Measurements from ENCODE around the gene CAMKMT.

Gene CAMKMT

DNA sequence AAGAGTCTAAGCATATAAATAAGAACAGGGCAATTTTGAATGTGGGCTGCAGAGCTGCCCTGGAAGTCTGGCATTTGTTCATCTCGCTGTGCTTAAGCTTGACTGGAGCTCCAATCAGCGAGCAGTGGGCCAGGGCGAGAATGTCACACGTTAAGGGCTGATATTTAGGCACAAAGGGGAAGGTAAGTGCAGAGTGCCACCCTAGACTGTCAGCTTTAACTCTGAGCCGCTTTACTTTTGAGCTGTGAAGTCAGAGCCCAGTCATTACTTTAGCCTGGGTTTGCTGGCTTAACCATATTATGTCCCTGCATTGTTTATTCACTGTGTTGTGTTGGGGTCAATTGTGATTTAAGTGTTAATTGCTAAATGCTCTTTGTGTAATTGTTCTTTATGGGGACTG is 343.6 kb downstream of the CAMKMT start:
- TF ChIP-seq, protein P1, sequence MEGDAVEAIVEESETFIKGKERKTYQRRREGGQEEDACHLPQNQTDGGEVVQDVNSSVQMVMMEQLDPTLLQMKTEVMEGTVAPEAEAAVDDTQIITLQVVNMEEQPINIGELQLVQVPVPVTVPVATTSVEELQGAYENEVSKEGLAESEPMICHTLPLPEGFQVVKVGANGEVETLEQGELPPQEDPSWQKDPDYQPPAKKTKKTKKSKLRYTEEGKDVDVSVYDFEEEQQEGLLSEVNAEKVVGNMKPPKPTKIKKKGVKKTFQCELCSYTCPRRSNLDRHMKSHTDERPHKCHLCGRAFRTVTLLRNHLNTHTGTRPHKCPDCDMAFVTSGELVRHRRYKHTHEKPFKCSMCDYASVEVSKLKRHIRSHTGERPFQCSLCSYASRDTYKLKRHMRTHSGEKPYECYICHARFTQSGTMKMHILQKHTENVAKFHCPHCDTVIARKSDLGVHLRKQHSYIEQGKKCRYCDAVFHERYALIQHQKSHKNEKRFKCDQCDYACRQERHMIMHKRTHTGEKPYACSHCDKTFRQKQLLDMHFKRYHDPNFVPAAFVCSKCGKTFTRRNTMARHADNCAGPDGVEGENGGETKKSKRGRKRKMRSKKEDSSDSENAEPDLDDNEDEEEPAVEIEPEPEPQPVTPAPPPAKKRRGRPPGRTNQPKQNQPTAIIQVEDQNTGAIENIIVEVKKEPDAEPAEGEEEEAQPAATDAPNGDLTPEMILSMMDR (IDR thresholded peaks at IDR 0.05; ENCODE audit: low read depth, low read length, missing control alignments), result no peak
- no peak for DNase-seq (ENCODE audit: extremely low read depth, low read depth)
- H3K4me3 ChIP-seq (replicated peaks; ENCODE audit: low read depth, low read length), result no peak overlapping the region

DNA sequence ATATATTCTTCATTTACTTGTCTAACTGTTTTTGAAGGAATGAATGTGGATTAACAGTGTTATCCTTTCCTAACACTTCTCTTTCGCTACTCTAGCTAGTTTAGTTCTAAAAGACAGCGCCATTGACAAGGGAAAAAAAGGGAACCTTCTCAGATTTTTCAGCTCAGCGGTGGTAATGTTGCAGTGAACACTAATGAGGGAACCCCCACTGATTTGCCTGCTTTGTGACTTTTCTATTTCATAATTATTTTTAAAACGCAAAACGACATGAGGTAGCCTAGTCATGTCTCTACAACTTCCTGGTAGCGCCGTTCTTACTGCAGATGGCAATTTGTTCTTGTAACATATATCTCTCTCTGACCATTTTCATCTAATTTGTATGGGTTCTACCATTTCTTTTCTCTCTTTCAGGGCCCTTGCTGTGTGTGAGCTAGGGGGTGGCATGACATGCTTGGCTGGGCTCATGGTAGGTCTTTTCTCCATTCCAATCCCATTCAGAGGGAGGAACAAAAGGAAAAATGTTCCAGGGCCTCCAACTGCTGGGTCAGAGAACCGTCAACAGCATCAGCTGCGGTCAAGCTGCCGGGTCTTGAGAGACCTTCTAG is 344.2 kb downstream of the CAMKMT start:
- TF ChIP-seq, protein P1 (IDR thresholded peaks at IDR 0.05; ENCODE audit: low read depth, low read length, missing control alignments), result no peak
- no peak overlapping the region for H3K4me3 ChIP-seq (replicated peaks; ENCODE audit: low read depth, low read length)
- no peak for DNase-seq (ENCODE audit: extremely low read depth, low read depth)

DNA sequence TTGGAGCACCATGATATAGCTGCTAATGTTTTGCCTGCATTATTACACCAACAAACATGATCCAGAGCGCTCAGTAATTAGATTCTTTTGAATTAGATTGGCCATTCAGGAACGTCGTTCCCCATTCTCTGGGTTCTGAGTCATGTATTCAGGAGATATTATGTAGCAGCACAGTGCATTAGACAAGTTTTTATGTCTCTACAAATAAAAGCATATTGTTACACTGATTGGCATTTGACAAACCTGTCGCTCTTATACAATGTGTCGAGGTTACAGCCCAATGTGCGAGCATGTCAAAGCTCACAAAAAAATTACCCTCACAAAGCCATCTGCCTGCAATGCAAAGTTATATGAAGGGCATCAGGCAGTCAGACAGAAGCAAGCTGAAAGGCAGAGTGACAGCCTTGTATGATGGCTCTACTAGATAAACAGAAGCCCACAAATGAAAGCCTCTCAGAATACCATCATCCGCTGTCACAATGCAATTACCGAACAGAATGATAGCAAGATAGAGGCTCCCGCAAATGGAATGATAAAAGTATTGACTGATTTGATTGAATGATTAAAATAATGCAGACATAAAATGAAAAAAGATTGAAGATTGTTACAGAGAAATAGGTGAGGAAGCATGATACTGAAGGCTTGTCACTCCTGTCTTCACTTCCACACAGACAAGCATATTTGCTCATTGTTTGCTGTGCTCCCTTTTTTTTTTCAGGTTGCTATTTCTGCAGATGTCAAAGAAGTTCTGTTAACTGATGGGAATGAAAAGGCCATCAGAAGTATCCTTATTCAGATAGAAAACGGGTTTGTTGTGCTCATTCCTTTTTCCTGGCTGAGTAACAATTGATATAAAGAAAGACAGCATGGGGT is 345.2 kb downstream of the CAMKMT start:
- H3K4me3 ChIP-seq (replicated peaks; ENCODE audit: low read depth, low read length), result no peak overlapping the region
- DNase-seq (ENCODE audit: extremely low read depth, low read depth), result no peak
- TF ChIP-seq, protein P1 (IDR thresholded peaks at IDR 0.05; ENCODE audit: low read depth, low read length, missing control alignments), result no peak

DNA sequence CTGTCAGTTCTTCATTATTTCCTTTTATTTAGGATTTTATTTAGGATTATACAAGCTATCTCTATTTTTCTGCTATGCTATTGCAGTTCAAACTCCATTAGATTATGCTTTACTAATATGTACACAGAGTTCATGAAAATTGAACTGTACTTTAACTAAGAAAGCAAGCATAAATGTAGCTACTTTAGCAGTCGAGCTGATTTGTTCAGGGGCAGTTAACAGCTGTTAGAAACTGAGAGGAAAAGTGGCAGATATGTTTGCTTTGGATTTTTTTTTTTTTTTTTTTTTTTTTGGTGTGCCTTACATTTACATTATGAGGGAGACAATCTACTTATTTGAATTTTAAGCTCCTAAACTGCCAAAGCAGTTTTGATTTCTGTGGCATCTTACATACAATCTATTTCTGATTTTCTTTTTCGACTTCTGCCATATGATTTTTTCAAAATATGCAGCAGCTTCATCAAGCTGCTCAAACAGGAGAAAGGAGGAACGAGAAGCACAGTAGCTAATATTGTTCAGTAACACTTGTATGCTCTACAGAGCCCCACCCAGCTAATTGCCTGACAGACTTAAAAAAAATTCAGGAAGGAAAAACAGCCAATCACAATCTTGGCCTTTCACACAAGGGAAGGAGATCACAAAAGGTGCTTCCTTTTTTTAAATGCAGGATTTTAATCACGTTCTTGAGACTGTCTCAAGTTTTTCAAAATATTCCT is 346.4 kb downstream of the CAMKMT start:
- no peak for DNase-seq (ENCODE audit: extremely low read depth, low read depth)

DNA sequence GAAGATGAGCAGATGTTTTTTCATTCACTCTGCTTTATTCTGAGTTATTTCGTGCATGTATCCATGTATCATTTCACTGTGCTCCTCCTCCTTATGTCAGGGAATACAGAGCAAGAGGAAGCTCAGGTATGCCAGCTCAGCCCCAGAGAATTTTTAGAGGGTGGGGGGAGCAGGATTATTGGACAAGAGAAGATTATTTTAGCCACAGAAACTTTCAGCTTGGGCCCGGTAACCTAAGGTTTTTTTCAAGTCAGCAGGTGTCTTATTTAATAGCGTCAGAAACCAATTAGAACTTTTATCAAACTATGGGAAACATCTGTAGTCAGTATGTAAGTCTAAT is 346.9 kb downstream of the CAMKMT start:
- no peak for DNase-seq (ENCODE audit: extremely low read depth, low read depth)
- TF ChIP-seq, protein P1 (IDR thresholded peaks at IDR 0.05; ENCODE audit: low read depth, low read length, missing control alignments), result no peak

More for the DNA sequence above, 346.4 kb downstream of the CAMKMT start:
- TF ChIP-seq, protein P1 (IDR thresholded peaks at IDR 0.05; ENCODE audit: low read depth, low read length, missing control alignments), result no peak
- no peak overlapping the region for H3K4me3 ChIP-seq (replicated peaks; ENCODE audit: low read depth, low read length)

DNA sequence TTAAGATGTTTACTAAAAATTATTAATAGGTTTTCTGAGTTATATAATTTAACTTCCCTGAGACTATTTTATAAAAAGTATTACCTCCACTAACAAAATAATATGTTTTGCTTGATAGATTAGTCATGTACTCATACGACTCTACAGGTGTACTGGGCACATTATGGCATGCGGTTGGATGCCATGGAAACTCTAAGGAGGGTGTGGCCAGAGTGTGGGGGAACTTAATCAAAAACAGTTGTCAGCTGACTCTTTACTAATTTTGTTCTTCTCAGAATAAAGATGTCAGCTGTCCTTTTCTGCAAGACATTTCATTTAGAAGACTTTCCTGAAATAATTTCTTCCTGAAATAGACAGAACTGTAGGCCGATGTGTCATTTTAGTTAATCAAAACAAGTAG is 351.4 kb downstream of the CAMKMT start:
- H3K4me3 ChIP-seq (replicated peaks; ENCODE audit: low read depth, low read length), result no peak overlapping the region
- DNase-seq (ENCODE audit: extremely low read depth, low read depth), result no peak
- TF ChIP-seq, protein P1 (IDR thresholded peaks at IDR 0.05; ENCODE audit: low read depth, low read length, missing control alignments), result no peak

More for the DNA sequence above, 346.9 kb downstream of the CAMKMT start:
- no peak overlapping the region for H3K4me3 ChIP-seq (replicated peaks; ENCODE audit: low read depth, low read length)
